ENCODE measurements around the gene CNTNAP2. TPM values are rescaled to one million over a fixed set of nuclear protein-coding genes. Genes with fewer than 3 reads are reported as not detected.

Gene CNTNAP2
- total RNA-seq, 2 experiments from 2014 or later: not detected

- intact Hi-C loops (cut with DNase I, micrococcal nuclease): no loop called here
- no peaks in the 10 kb centered on the region for H3K36me3 ChIP-seq (ENCODE audit: insufficient read depth, low read length)
- Mint-ChIP-seq H3K9me3 (peaks cover 7% of the 10 kb centered on the region), H3K36me3 (ENCODE audit: low read depth) (no peaks in the 10 kb centered on the region), H3K4me1 (ENCODE audit: low read depth) (no peaks in the 10 kb centered on the region), H3K27me3 (no peaks in the 10 kb centered on the region), H3K27ac (no peak overlapping the region), H3K4me3 (no peak overlapping the region)
- H3K27me3 ChIP-seq (ENCODE audit: control insufficient read depth in 1 of 2, insufficient read depth in 2 of 2, low read length in 2 of 2): no peaks in the 10 kb centered on the region
- POLR2A ChIA-PET: no interaction called here
- H3K4me1 ChIP-seq (ENCODE audit: insufficient read depth, low read length): no peaks in the 10 kb centered on the region
- TF ChIP-seq CTCF (IDR thresholded peaks at IDR 0.05): no peak
- CTCF ChIA-PET: no interaction called here
- peaks cover 0 to 10% of the 10 kb centered on the region in 2 experiments for H3K9me3 ChIP-seq (ENCODE audit: control insufficient read depth in 1 of 2, insufficient read depth in 1 of 2, low read length in 2 of 2)
- H3K27ac ChIP-seq (ENCODE audit: low read depth in 1 of 2, low read length in 2 of 2): no peak overlapping the region
- no peak overlapping the region for H3K4me3 ChIP-seq (ENCODE audit: low read length)
- no peak for DNase-seq
- no peak for ATAC-seq (ENCODE audit: poor library complexity)
These were observed 745.8 kb downstream of the CNTNAP2 start for GRCh38 chr7:146862415-146862814.

GRCh38 chr7:146864644-146865043 lies 748.0 kb downstream of the CNTNAP2 start:
- CTCF ChIA-PET: no interaction called here
- no peak for ATAC-seq (ENCODE audit: poor library complexity)

GRCh38 chr7:146865696-146866095 lies 749.1 kb downstream of the CNTNAP2 start:
- intact Hi-C loops (cut with DNase I, micrococcal nuclease): no loop called here
- Histone ChIP-seq H3K27me3 (ENCODE audit: control insufficient read depth in 1 of 2, insufficient read depth in 2 of 2, low read length in 2 of 2) (no peaks in the 10 kb centered on the region), H3K36me3 (ENCODE audit: insufficient read depth, low read length) (no peaks in the 10 kb centered on the region), H3K4me3 (ENCODE audit: low read length) (no peak overlapping the region), H3K4me1 (ENCODE audit: insufficient read depth, low read length) (no peaks in the 10 kb centered on the region), H3K9me3 (ENCODE audit: control insufficient read depth in 1 of 2, insufficient read depth in 1 of 2, low read length in 2 of 2) (peaks cover 0 to 6% of the 10 kb centered on the region in 2 experiments), H3K27ac (ENCODE audit: low read depth in 1 of 2, low read length in 2 of 2) (no peak overlapping the region)
- no peaks in the 10 kb centered on the region for H3K4me1 Mint-ChIP-seq (ENCODE audit: low read depth)
- H3K4me3 Mint-ChIP-seq: no peak overlapping the region
- CTCF ChIA-PET: no interaction called here
- H3K36me3 Mint-ChIP-seq (ENCODE audit: low read depth): no peaks in the 10 kb centered on the region
- peaks cover 9% of the 10 kb centered on the region for H3K9me3 Mint-ChIP-seq
- POLR2A ChIA-PET: no interaction called here
- no peak for TF ChIP-seq CTCF (IDR thresholded peaks at IDR 0.05)
- DNase-seq (no peak), ATAC-seq (ENCODE audit: poor library complexity) (no peak)
- no peaks in the 10 kb centered on the region for H3K27me3 Mint-ChIP-seq
- no peak overlapping the region for H3K27ac Mint-ChIP-seq

More at GRCh38 chr7:146864644-146865043, 748.0 kb downstream of the CNTNAP2 start:
- no peaks in the 10 kb centered on the region for H3K4me1 ChIP-seq (ENCODE audit: insufficient read depth, low read length)
- Mint-ChIP-seq H3K36me3 (ENCODE audit: low read depth) (no peaks in the 10 kb centered on the region), H3K27me3 (no peaks in the 10 kb centered on the region), H3K27ac (no peak overlapping the region), H3K9me3 (peaks cover 11% of the 10 kb centered on the region), H3K4me1 (ENCODE audit: low read depth) (no peaks in the 10 kb centered on the region), H3K4me3 (no peak overlapping the region)
- H3K4me3 ChIP-seq (ENCODE audit: low read length): no peak overlapping the region
- no peak for DNase-seq
- H3K36me3 ChIP-seq (ENCODE audit: insufficient read depth, low read length): no peaks in the 10 kb centered on the region
- H3K27me3 ChIP-seq (ENCODE audit: control insufficient read depth in 1 of 2, insufficient read depth in 2 of 2, low read length in 2 of 2): no peaks in the 10 kb centered on the region
- intact Hi-C loops (cut with DNase I, micrococcal nuclease): no loop called here
- no peak for TF ChIP-seq CTCF (IDR thresholded peaks at IDR 0.05)
- no peak overlapping the region for H3K27ac ChIP-seq (ENCODE audit: low read depth in 1 of 2, low read length in 2 of 2)
- POLR2A ChIA-PET: no interaction called here
- peaks cover 0 to 6% of the 10 kb centered on the region in 2 experiments for H3K9me3 ChIP-seq (ENCODE audit: control insufficient read depth in 1 of 2, insufficient read depth in 1 of 2, low read length in 2 of 2)

Data from CD4-positive, alpha-beta T cell (primary cell).